ENCODE results near the gene ABHD16B. TPM values are rescaled to one million over a fixed set of nuclear protein-coding genes. Genes with fewer than 3 reads are reported as not detected.

The ABHD16B gene
- total RNA-seq, 2 donors from 2014 or later: not detected

GRCh38 chr20:63854766-63855362, 6.4 kb upstream of the ABHD16B start:
- Histone ChIP-seq H3K4me1 (peaks cover 0 to 55% of the 10 kb centered on the region in 2 donors), H3K4me3 (peak overlapping the region in 1 of 2 donors; percentile 26), H3K36me3 (no peaks in the 10 kb centered on the region), H3K9me3 (no peaks in the 10 kb centered on the region), H3K27ac (peak overlapping the region; percentile 72 to 74), H3K27me3 (no peaks in the 10 kb centered on the region)
- TF ChIP-seq CTCF (IDR thresholded peaks at IDR 0.05): no peak
- DNase-seq (ENCODE audit: low spot score): no peak

DNA sequence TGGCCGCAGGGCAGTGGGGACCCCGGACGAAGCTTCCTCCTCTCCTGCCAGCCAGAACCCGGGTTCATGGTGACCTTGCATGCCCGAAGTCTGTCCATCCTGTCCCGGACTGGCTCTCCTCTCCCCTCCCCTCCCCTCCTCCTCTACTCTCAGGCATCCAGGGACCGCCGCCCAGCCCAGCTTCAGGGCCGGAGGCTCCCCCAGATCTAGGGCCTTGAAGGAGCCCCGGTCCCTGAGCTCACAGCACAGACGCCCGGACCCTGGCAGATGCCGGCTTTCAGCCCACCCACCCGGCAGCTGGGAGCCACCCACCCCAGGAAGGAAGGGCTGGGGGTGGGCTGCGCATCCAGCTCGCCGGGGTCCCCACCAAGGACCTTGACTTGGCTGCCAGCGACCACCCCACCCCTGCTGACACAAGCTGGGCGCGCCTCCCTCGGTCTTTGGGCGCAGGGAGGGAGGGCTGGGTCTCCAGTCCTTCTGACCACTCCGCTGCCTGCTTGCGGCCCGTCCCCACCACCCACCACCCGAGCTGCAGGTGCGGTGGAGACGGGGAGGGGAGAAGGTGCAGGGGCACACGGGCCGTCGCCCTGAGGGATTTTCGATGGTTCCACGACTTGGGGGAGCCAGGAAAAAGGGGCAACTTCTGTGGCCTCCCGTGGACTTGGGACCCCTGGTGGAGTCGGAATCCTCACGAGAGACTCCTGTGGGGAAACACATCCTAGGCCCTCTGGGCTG, 5.8 kb upstream of the ABHD16B start:
- no peak for TF ChIP-seq CTCF (IDR thresholded peaks at IDR 0.05)
- Histone ChIP-seq H3K27me3 (no peaks in the 10 kb centered on the region), H3K36me3 (no peaks in the 10 kb centered on the region), H3K27ac (peak overlapping the region; percentile 72 to 74), H3K4me1 (peaks cover 0 to 55% of the 10 kb centered on the region in 2 donors), H3K9me3 (no peaks in the 10 kb centered on the region), H3K4me3 (peak overlapping the region in 1 of 2 donors; percentile 26)
- no peak for DNase-seq (ENCODE audit: low spot score)

- Histone ChIP-seq H3K36me3 (no peaks in the 10 kb centered on the region), H3K27me3 (no peaks in the 10 kb centered on the region), H3K4me1 (peaks cover 0 to 55% of the 10 kb centered on the region in 2 donors), H3K4me3 (no peak overlapping the region), H3K27ac (peak overlapping the region in 1 of 2 donors; percentile 74), H3K9me3 (no peaks in the 10 kb centered on the region)
- TF ChIP-seq CTCF (IDR thresholded peaks at IDR 0.05): no peak
- no peak for DNase-seq (ENCODE audit: low spot score)
These were observed 5.2 kb upstream of the ABHD16B start for GRCh38 chr20:63856098-63856511.

DNA sequence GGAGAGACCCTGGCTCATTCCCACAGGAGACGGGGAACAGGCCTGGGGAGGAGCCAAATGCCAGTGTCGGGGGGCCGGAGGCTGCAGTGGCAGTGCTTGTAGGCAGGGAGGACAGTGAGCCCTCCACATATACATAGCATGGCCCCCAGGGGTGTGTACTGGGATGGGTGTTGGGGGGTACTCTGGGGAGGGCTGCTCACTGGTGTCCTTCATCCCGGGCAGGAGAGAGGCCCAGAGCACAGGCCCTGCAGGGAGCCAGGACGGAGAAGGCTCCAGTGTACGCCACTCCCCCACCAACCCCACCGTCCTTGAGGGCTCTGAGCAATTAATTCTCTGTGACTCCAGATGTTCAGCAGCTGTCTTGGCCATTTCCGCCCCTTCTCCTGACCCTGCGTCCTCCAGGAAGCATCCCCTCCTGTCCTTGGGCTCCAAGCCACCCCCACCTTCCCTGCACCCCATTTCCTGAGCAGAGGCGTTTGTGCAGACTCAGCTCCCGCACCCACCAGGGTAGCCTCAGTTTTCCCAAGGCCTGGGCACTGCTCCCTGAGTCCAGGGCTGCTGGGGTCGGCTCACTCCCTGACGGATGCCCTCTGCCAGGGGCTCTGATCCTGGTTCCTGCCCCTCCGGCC, 3.4 kb upstream of the ABHD16B start:
- TF ChIP-seq CTCF (IDR thresholded peaks at IDR 0.05): no peak
- Histone ChIP-seq H3K27ac (peak overlapping the region in 1 of 2 donors; percentile 48), H3K36me3 (peaks cover 8% of the 10 kb centered on the region), H3K4me1 (peaks cover 0 to 55% of the 10 kb centered on the region in 2 donors), H3K4me3 (no peak overlapping the region), H3K27me3 (no peaks in the 10 kb centered on the region), H3K9me3 (no peaks in the 10 kb centered on the region)
- no peak for DNase-seq (ENCODE audit: low spot score)

- DNase-seq (ENCODE audit: low spot score): no peak
- Histone ChIP-seq H3K36me3 (peaks cover 8% of the 10 kb centered on the region), H3K27me3 (no peaks in the 10 kb centered on the region), H3K27ac (peak overlapping the region; percentile 48 to 52), H3K4me1 (peaks cover 0 to 59% of the 10 kb centered on the region in 2 donors), H3K9me3 (no peaks in the 10 kb centered on the region), H3K4me3 (no peak overlapping the region)
- TF ChIP-seq CTCF (IDR thresholded peaks at IDR 0.05): peak; percentile 15 to 56
These were observed 2.7 kb upstream of the ABHD16B start for GRCh38 chr20:63858393-63859165.
